ENCODE results near the gene UNC5C. TPM values are rescaled to one million over a fixed set of nuclear protein-coding genes. Genes with fewer than 3 reads are reported as not detected.

Gene UNC5C
- total and polyA plus RNA-seq, 10 of the 15 experiments (the other 5 are each of a cell fraction or from before 2014, with no cell fraction given): 0.02 to 2.0 (median 0.15) TPM; not detected in 1

GRCh38 chr4:95251568-95251967, 297.2 kb downstream of the UNC5C start:
- RAD21 ChIA-PET (ENCODE audit: unreplicated experiment): no interaction called here
- Histone ChIP-seq H3K27ac (ENCODE audit: control insufficient read depth, insufficient read depth) (no peak overlapping the region), H3K27me3 (replicated peaks in 1 of 2; ENCODE audit: control insufficient read depth in 2 of 2, insufficient read depth in 2 of 2, low read length in 1 of 2) (no peaks in the 10 kb centered on the region), H3K4me3 (no peak overlapping the region), H3K4me1 (ENCODE audit: control insufficient read depth, insufficient read depth, low read length) (no peaks in the 10 kb centered on the region), H2AFZ (ENCODE audit: control insufficient read depth, low read depth, low read length) (no peak overlapping the region), H3K9me3 (replicated peaks; ENCODE audit: control insufficient read depth, insufficient read depth, low read length) (no peaks in the 10 kb centered on the region), H3K9ac (ENCODE audit: control insufficient read depth, insufficient read depth, low read length) (no peak overlapping the region), H4K20me1 (ENCODE audit: control insufficient read depth, insufficient read depth) (no peaks in the 10 kb centered on the region), H3K36me3 (ENCODE audit: control insufficient read depth in 2 of 2, insufficient read depth in 2 of 2, low read length in 1 of 2) (no peaks in the 10 kb centered on the region), H3K4me2 (ENCODE audit: control insufficient read depth, insufficient read depth) (no peak overlapping the region), H3K79me2 (ENCODE audit: control insufficient read depth, insufficient read depth, low read length) (no peaks in the 10 kb centered on the region)
- in situ Hi-C loops (cut with MboI): no loop called here
- POLR2A ChIA-PET: no interaction called here
- FAIRE-seq (no peak), DNase-seq (ENCODE audit: low read depth, low spot score) (no peak), ATAC-seq (no peak)
- intact Hi-C loops (cut with micrococcal nuclease; ENCODE audit: unreplicated experiment): no loop called here
- SMC1A ChIA-PET (ENCODE audit: uncharacterized antibody, unreplicated experiment): no interaction called here
- WGBS (ENCODE audit: insufficient coverage, insufficient replicate concordance, low lambda C conversion rate, missing lambda C conversion rate): 0% methylated on average over 2 of the region's 2 CpGs
- BruUV-seq (replicated peaks): no TSS peak
- TF ChIP-seq FOS (IDR thresholded peaks at IDR 0.05; ENCODE audit: borderline replicate concordance, extremely low read depth, insufficient read length): no peak
- no peak for TF ChIP-seq MEF2B (IDR thresholded peaks at IDR 0.05; ENCODE audit: partially characterized antibody, poor library complexity, severe bottlenecking)
- TF ChIP-seq, protein P1, sequence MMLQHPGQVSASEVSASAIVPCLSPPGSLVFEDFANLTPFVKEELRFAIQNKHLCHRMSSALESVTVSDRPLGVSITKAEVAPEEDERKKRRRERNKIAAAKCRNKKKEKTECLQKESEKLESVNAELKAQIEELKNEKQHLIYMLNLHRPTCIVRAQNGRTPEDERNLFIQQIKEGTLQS (IDR thresholded peaks at IDR 0.05; ENCODE audit: borderline replicate concordance, extremely low read depth, low read depth, low read length): no peak
- no peak for TF ChIP-seq YBX1 (IDR thresholded peaks at IDR 0.05)
- CTCF ChIA-PET: interaction anchor here (0.6 kb wide), 1 partner anchor 54 kb away, joined by 3 read pairs; no protein-coding TSS in a partner anchor

- Histone ChIP-seq H4K20me1 (ENCODE audit: control insufficient read depth, insufficient read depth) (no peaks in the 10 kb centered on the region), H3K4me3 (no peak overlapping the region), H2AFZ (ENCODE audit: control insufficient read depth, low read depth, low read length) (no peak overlapping the region), H3K9ac (ENCODE audit: control insufficient read depth, insufficient read depth, low read length) (no peak overlapping the region), H3K4me2 (ENCODE audit: control insufficient read depth, insufficient read depth) (no peak overlapping the region), H3K27me3 (replicated peaks in 1 of 2; ENCODE audit: control insufficient read depth in 2 of 2, insufficient read depth in 2 of 2, low read length in 1 of 2) (no peaks in the 10 kb centered on the region), H3K9me3 (replicated peaks; ENCODE audit: control insufficient read depth, insufficient read depth, low read length) (no peaks in the 10 kb centered on the region), H3K79me2 (ENCODE audit: control insufficient read depth, insufficient read depth, low read length) (no peaks in the 10 kb centered on the region), H3K36me3 (ENCODE audit: control insufficient read depth in 2 of 2, insufficient read depth in 2 of 2, low read length in 1 of 2) (no peaks in the 10 kb centered on the region), H3K27ac (ENCODE audit: control insufficient read depth, insufficient read depth) (no peak overlapping the region), H3K4me1 (ENCODE audit: control insufficient read depth, insufficient read depth, low read length) (no peaks in the 10 kb centered on the region)
- CTCF ChIA-PET: interaction anchor here (0.6 kb wide), 1 partner anchor 53 kb away, joined by 3 read pairs; no protein-coding TSS in a partner anchor
- RAD21 ChIA-PET (ENCODE audit: unreplicated experiment): no interaction called here
- WGBS (ENCODE audit: insufficient coverage, insufficient replicate concordance, low lambda C conversion rate, missing lambda C conversion rate): 33% methylated on average over 7 of the region's 7 CpGs
- ATAC-seq (no peak), FAIRE-seq (no peak), DNase-seq (ENCODE audit: low read depth, low spot score) (no peak)
- POLR2A ChIA-PET: no interaction called here
- intact Hi-C loops (cut with micrococcal nuclease; ENCODE audit: unreplicated experiment) (no loop called here), in situ Hi-C loops (cut with MboI) (no loop called here)
- SMC1A ChIA-PET (ENCODE audit: uncharacterized antibody, unreplicated experiment): no interaction called here
- no TSS peak for BruUV-seq (replicated peaks)
- TF ChIP-seq E2F8 (IDR thresholded peaks at IDR 0.05; ENCODE audit: low read depth, partially characterized antibody): no peak
- TF ChIP-seq EGR1 (IDR thresholded peaks at IDR 0.05; ENCODE audit: borderline replicate concordance in 1 of 2, low read depth in 2 of 2, low read length in 2 of 2): no peak
- no peak for TF ChIP-seq RAD21 (IDR thresholded peaks at IDR 0.05; ENCODE audit: insufficient read depth, low read depth, low read length)
- no peak for TF ChIP-seq USF2 (IDR thresholded peaks at IDR 0.05; ENCODE audit: borderline replicate concordance, low read depth, low read length)
- TF ChIP-seq MEF2A (IDR thresholded peaks at IDR 0.05; ENCODE audit: insufficient read depth, low read depth, low read length): no peak
- TF ChIP-seq SKIL (IDR thresholded peaks at IDR 0.05; ENCODE audit: low read depth, poor library complexity, severe bottlenecking): no peak
Observed at GRCh38 chr4:95250544-95251137, 298.1 kb downstream of the UNC5C start.

All from GM12878 (cell line).